Measurements from ENCODE around the gene CPN2.
A peak's percentile ranks its signal among the peaks of the same experiment; 100 is the strongest.

The CPN2 gene

GRCh38 chr3:194381460-194381875 lies 30.3 kb upstream of the CPN2 start:
- DNase-seq, result no peak

DNA sequence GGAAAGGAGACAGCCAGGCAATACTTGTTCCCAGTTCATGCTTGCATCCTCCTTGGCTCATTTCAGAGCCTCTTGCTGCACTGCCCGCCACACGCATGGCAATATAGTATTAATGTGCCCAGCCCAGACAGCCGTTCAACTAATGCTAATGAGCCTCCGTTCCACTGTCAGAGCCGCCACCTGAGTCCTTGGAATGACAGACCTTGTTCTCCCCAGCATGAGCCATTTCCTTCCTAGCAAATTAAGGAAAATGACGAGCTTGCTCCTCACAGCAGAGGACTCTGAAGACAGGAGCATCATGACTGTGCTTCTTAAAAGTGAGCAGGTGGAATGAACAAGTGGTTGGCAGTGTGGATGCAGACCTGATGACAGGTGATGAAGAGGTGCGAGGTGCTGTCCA lies 29.2 kb upstream of the CPN2 start:
- DNase-seq, result no peak

- no peak for DNase-seq
Measured at GRCh38 chr3:194379651-194380050, 28.5 kb upstream of the CPN2 start.

DNA sequence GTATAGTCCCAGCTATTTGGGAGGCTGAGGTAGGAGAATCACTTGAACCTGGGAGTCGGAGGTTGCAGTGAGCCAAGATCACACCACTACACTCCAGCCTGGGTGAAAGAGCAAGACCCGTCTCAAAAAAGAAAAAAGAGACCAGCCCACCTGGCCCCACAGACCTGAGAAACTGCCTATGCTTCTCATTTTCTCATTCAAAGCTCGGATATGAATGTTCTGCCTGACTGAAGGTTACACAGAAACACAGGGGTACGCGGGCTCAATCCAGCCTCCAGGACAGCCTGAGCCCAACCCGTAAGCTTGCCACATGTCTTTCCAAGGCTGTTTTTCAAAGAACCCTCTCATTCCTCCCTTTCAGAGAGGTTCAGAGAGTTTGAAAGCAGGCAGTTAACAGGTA lies 28.1 kb upstream of the CPN2 start:
- no peak for DNase-seq

GRCh38 chr3:194377708-194378107 lies 26.6 kb upstream of the CPN2 start:
- DNase-seq, result no peak

GRCh38 chr3:194376241-194376560 lies 25.1 kb upstream of the CPN2 start:
- no peak for DNase-seq

DNA sequence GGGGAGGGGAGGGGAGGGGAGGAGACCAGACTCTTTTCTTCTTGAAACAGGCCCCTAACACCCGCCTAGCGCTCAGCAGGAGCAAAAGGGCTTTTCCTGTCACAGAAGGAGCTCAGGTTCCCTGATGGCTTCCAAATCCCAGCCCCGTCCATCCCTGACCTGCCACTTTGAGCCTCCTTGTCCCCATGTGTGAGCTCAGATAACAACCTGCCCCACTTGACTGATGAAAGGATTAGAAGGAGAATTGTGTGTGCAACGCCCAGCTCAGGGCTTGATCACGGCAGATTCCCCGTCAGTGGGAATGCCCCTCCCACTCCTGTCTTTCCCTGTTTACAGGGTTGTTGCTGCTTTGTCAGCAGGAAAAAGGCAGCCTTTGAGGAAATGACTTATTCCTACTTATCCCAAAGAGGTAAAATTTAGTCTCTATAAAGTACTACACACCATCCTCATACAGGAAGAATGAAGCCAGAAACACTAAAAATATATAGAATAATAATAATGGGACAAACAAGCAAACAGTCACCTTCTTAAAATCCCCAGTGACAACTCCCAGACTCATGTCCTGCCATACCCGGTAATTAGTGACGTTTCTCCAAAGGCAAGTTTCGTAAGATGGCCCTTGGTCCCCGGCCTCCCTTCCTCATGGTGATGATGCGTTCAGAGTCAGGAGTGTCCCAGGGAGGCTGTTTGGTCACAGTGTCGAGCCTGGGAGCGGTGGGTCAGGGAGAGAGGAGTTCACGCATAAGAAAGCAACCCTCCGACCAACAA lies 24.5 kb upstream of the CPN2 start:
- no peak for DNase-seq

- no peak for DNase-seq
Measured at GRCh38 chr3:194374935-194375334, 23.8 kb upstream of the CPN2 start.

DNA sequence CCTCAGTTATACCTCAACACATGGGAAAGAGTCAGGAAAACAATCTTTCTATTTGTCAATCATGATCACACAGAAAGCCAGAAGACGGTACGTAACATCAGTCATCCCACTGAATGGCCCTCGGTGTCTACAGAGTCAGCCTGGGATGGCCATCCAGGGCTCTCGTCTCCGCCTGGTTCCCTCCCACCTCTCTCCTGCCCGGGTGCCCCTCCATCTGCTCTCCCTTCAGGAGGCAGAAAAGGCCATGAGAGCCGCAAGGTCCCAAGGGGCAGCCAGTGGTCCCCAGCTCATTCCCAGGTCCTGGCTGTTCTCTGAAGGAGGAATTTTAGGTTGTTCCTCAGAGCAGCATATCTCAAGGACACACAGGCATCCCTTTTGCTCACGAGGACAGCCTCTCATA lies 22.8 kb upstream of the CPN2 start:
- DNase-seq, result no peak

GRCh38 chr3:194373028-194373427 lies 21.9 kb upstream of the CPN2 start:
- no peak for DNase-seq

GRCh38 chr3:194370753-194371152 lies 19.6 kb upstream of the CPN2 start:
- no peak for DNase-seq

DNA sequence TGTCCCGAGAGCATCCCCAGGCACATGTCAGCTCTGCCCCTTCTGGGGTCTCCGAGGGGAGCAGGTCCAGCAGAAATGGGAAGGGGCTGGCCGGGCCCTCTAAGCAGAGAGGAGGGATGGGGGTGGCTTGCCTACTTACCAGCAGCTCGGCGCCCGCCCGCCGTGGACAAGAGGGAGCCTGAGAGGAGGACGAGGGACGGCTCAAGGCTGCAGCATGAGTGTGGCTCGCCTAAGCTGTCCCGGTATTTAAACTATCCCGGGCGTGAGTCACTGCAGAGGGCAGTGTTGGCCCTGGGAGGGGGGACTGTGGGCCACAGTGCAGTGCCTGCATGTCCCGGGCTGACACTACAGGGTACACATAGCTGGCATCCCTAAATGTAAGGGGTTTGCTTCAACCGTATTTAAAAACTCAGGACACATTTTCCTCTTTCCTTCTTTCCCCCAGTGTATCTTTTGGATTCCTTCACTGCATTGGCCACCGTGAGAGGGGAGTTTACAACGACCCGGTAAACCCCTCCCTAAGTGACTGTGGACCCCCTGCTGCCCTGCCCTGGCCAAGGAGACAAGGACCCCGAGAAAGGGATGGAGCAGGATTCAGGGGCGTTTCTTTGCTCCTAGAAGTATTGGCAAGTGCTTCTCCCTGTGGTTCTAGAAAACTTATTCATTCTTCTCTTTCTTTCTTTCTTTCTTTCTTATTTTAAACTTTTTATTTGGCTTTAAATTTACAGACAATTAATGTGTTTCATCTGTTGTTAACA lies 18.6 kb upstream of the CPN2 start, which contains the start of gene LRRC15:
Gene LRRC15, minus strand, starts transcription at position 222 of the 758 bp plus-strand sequence. CDS start 8,700 bp downstream, outside the sequence.
- DNase-seq, result peak; percentile 75

GRCh38 chr3:194368918-194369317 lies 17.8 kb upstream of the CPN2 start:
- DNase-seq, result no peak

- DNase-seq, result peak; percentile 83
Measured at GRCh38 chr3:194367992-194368841, 17.1 kb upstream of the CPN2 start.

DNA sequence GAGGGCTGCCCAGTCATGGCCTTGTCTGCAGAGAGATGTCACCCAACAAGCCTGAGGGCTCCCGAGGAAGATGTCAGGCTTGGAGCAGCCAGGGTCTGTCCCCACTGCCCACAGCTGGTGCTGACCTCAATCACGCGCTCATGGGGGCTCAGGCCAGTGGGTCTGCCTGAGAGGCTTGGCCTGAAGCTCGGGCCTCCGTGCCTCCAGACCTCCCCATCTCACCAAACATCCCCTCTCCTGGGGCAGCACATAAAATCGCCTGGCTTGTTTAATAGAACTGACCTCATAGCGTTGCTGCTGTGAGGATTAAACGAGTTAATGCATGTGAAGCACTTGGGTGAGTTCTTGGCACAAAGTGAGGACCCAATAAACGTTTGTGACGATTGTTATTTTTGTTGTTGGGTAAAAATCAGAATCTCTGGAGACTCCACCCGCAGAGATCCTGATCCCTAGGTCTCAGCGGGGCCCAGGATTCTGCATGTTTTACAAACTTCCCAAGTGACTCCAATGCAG lies 14.9 kb upstream of the CPN2 start:
- no peak for DNase-seq

DNA sequence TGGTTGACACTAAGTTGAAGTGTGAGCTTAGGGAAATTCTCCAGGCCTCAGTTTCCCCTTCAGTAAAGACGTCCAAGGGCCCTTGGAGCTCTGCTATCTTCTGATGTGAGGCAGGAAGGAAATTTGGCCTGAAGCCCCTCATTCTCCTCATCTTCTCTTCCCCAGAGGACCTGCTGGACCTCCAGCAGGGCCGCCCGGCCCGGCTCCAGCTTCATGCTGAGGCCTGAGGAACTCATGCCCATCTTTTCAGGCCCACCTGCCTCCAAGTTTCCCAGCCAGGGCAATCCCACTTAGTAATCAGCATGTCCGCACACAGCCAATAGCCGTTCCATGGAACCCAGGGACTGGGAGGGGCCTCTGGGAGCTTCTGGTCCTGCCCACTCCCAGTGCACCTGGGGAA lies 14.4 kb upstream of the CPN2 start:
- no peak for DNase-seq

DNA sequence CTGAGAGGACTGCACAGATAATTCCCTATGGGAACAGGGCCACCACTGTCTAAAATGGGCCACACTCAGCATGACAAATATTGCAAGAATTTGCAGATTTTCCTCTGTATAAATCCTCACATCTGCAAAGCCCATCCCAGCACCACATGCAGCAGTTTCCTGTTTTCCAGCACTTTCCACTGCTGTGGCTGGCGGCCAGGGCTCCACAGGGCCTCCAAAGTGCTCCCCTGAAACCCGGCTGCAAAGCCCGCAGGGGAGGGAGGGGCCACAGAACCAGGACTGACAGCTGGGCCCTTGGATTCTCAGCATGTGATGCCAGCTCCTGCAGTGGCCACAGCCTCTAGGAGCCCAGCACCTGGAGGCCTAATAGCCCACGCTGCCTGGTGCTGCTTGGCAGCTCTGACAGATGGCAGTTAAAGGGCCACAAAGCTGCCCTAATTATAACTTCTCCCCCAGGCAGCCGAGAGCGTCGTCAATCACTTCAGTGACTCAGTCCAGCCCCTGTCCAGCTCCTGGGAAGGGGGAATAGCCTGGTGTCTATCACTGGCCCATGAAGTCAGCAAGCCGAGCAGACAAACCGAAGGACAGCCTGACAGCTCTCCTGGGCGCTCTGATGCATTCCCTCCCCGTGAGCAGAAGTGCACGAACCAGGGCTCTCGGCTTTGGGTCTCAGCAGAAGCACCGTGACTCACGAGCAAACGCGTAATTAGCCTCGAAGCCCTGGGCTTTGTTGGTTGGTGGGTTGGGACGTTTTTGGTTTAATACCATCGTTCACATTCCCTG lies 13.7 kb upstream of the CPN2 start:
- peak; percentile 93 for DNase-seq

DNA sequence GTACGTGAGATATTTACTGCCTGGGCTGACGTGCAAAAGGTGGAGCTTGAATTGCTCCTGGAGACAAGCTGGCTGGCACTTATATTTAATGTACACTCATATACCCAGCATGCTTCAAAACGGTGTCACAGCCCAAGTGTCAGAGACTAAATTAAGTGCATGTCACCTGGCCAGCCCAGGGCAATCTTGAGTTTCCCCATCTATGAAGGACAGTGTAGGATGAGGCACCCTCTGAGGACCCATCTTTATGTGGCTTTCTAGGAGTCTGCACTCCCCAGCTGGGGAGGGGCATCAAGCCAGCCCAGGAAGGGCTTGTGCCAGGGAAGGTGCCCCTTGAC lies 13.2 kb upstream of the CPN2 start:
- DNase-seq, result no peak

GRCh38 chr3:194360568-194360967 lies 9.4 kb upstream of the CPN2 start:
- no peak for DNase-seq

- DNase-seq, result peak; percentile 50
Measured at GRCh38 chr3:194357681-194358080, 6.6 kb upstream of the CPN2 start.

GRCh38 chr3:194355379-194355778 lies 4.3 kb upstream of the CPN2 start:
- DNase-seq, result no peak

GRCh38 chr3:194354315-194354714 lies 3.2 kb upstream of the CPN2 start:
- no peak for DNase-seq
